SHP77 (cell line): ENCODE measurements around the gene OAS2.

Source experiments
- DNase-seq, 2 experiments: peaks; one replicate each; lab custom pipeline; 2025; lab: John Stamatoyannopoulos, UW

The OAS2 gene

DNA sequence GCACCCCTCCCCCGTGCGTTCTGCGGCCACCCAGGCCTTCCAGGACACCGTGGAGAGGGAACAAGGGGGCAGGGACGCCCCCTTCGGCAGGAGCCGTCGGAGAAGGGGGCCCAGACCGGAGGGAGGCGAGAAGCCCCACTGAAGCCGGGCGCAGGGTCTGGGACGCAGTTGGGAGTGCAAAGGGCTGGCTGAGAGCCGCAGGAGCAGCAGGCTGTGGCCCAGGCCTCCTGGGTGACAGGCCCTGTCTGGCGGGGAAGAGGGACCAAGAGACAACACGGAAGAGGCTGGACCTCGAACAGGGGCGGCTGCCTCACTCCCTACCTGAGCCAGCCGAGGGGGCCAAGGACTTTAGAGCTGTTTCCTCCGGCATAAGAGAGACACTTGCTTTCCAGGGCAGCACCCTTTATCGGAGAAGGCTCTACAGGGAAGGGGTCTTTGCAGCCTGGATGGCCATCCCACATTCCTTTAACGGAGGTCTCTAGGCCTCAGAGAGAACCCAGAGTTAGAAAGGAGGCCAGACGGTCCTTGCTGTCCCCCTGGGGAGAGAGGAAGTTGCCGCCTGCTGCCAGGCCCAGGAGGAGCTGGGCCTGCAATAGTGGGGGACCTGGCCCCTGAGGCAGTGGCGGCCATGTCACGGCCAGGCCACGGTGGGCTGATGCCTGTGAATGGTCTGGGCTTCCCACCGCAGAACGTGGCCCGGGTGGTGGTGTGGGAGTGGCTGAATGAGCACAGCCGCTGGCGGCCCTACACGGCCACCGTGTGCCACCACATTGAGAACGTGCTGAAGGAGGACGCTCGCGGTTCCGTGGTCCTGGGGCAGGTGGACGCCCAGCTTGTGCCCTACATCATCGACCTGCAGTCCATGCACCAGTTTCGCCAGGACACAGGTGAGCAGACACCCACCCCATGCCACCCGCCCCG is 79.5 kb downstream of the OAS2 start:
- no peak for DNase-seq

DNA sequence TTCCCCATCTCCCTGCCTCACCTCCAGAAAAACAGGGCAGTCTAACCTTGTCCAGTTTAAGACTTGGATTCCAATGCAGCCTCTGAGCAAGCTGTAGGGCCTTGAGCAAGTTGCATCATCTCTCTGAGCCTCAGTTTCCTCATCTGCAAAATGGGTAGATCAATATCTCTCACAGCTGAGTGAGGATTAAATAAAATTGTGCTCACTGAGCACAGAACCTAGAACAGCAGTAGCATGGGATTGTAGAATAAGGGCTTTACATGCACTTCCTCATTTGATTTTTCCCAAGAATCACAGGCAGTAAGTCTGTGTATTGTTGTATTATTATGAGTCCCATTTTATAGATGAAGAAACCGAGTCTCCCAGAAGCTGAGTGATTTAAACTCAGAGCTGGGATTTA is 80.2 kb downstream of the OAS2 start:
- no peak for DNase-seq

DNA sequence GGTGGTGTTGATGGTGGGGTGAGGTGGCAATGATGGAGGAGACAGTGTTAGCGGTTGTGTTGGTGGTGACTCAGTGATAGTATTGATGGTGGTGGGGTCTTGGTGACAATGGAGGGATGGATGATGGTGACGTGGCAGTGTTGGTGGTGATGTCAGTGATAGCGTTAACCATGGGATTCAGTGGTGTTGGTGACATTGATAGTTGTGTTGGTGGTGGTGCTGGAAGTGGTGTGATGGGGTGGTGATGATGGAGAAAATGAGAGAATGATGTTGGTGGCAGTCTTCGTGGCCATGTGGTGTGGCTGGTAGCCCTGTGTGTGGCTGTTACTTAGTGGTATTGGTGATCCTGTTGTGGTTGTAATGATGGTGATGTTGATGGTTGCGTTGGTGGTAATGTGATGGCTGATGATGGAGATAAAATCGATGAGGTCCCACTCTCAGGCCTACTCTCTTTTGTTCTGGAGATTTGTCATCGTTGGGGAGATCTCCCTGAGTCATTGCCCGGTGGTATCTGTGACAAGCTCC is 80.8 kb downstream of the OAS2 start:
- DNase-seq: no peak

DNA sequence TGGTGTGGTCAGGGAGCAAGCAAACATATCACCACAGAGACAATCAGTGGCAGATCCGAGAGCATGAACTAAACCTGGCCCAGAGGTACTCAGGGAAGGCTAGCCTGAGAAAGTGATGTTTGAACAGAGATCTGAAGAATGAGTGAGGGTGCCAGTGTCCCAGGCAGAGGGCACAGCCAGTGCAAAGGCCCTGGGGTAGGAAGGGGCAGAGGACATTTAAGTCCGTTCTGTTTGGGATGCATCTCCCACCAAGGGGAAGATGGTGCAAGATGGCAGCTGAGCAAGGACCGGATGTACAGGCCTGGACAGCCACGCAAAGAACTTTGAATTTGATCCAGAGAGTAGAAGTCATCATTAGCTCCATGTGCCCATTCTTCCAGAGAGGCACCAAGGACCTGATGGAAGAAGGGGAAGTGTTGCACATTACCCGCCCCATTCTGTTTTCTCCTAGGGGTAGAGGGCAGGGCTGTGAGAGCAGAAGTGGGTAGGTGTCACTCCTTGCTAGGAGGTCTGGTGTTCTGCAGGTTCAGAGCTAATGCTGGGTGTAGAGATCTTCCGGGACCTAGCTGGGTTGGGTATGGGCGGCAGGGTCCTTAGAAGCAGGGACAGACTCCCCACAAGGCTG is 82.1 kb downstream of the OAS2 start:
- no peak for DNase-seq

DNA sequence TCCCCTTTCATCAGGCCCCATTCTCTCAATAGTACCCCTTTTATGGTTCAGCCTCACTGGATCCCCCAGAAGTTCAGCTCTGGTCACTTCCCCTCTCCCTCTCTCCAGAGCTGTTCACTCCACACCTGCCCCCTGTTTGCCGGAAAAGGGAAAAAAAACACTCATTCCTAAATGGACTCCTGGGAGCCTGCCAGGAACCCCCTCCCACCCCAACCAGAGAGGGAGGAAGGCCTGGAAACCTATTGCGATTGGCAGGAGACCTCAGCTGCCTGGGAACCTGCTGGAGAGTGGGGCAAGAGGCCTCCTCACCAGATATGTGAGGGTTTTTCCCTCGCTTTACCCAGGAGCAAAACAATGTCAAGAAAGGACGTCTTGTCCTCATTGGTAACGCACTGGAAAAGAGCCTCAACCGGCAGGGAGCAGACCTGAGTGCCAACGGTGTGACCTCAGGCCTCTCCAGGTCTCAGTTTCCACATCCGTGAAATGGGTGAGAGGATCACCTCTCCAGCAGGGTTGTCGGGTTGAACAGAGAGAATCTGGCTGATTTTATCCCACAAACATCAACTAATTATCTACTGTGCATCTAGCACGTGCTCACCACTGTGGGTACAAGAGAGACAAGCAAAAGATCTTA is 82.9 kb downstream of the OAS2 start:
- peak; percentile 15 to 25 for DNase-seq
